HEK293 (cell line): ENCODE data around the gene TRMT44.

Source experiments
- GLI2 ChIP-seq: fragments of 450-650 bp; formaldehyde crosslinking; IDR thresholded peaks from 2 replicates; pipeline ENCODE4; 2017; ENCODE audit warnings: missing biosample characterization, missing genetic modification characterization, low read depth, borderline replicate concordance
- HOXA7 ChIP-seq: sonication (generic); formaldehyde crosslinking; IDR thresholded peaks from 2 replicates; pipeline ENCODE4 v1.8.1; 2022; ENCODE audit warnings: missing genetic modification reagents, borderline replicate concordance
- HOXC10 ChIP-seq: sonication (generic); formaldehyde crosslinking; IDR thresholded peaks from 2 replicates; pipeline ENCODE4 v1.8.1; 2023; ENCODE audit warnings: mild to moderate bottlenecking, missing genetic modification reagents
- KLF7 ChIP-seq: fragments of 450-650 bp; formaldehyde crosslinking; IDR thresholded peaks from 2 replicates; pipeline ENCODE4 v1.5.1; 2016; ENCODE audit warnings: missing biosample characterization, missing genetic modification characterization, borderline replicate concordance
- KLF8 ChIP-seq: fragments of 450-650 bp; formaldehyde crosslinking; IDR thresholded peaks from 2 replicates; pipeline ENCODE4 v1.5.1; 2016; ENCODE audit warnings: missing biosample characterization, missing genetic modification characterization
- KLF9 ChIP-seq: fragments of 450-650 bp; formaldehyde crosslinking; IDR thresholded peaks from 2 replicates; pipeline ENCODE4 v1.5.1; 2016; ENCODE audit warnings: missing biosample characterization, missing genetic modification characterization, low read depth
- MZF1 ChIP-seq: fragments of 450-650 bp; formaldehyde crosslinking; IDR thresholded peaks from 2 replicates; pipeline ENCODE4 v1.5.1; 2017; ENCODE audit warnings: missing biosample characterization, missing genetic modification characterization, borderline replicate concordance
- OSR2 ChIP-seq: fragments of 450-650 bp; formaldehyde crosslinking; IDR thresholded peaks from 2 replicates; pipeline ENCODE4 v1.5.1; 2016; ENCODE audit warnings: missing biosample characterization, missing genetic modification characterization
- PRDM1 ChIP-seq: fragments of 450-650 bp; formaldehyde crosslinking; IDR thresholded peaks from 2 replicates; pipeline ENCODE4; 2016; ENCODE audit warnings: missing biosample characterization, missing genetic modification characterization
- PRDM2 ChIP-seq: fragments of 450-650 bp; formaldehyde crosslinking; IDR thresholded peaks from 2 replicates; pipeline ENCODE4 v1.5.1; 2016; ENCODE audit warnings: missing biosample characterization, missing genetic modification characterization, borderline replicate concordance
- PRDM6 ChIP-seq: fragments of 450-650 bp; formaldehyde crosslinking; IDR thresholded peaks from 2 replicates; pipeline ENCODE4 v1.5.1; 2017; ENCODE audit warnings: missing biosample characterization, missing genetic modification characterization
- RBAK ChIP-seq: fragments of 450-650 bp; formaldehyde crosslinking; IDR thresholded peaks from 2 replicates; pipeline ENCODE4 v1.5.1; 2016; ENCODE audit warnings: missing biosample characterization, missing genetic modification characterization
- ZBTB1 ChIP-seq: fragments of 450-650 bp; formaldehyde crosslinking; IDR thresholded peaks from 2 replicates; pipeline ENCODE4 v1.5.1; 2016; ENCODE audit warnings: missing biosample characterization, missing genetic modification characterization
- ZBTB21 ChIP-seq: fragments of 450-650 bp; formaldehyde crosslinking; IDR thresholded peaks from 2 replicates; pipeline ENCODE4 v1.5.1; 2017; ENCODE audit warnings: missing biosample characterization, missing genetic modification characterization
- ZBTB7A ChIP-seq: fragments of 450-650 bp; formaldehyde crosslinking; IDR thresholded peaks from 2 replicates; pipeline ENCODE4 v1.5.1; 2016; ENCODE audit warnings: low read depth, missing biosample characterization, missing genetic modification characterization
- ZIC2 ChIP-seq: fragments of 450-650 bp; formaldehyde crosslinking; IDR thresholded peaks from 2 replicates; pipeline ENCODE4 v1.5.1; 2016; ENCODE audit warnings: missing biosample characterization, missing genetic modification characterization
- ZNF112 ChIP-seq: fragments of 450-650 bp; formaldehyde crosslinking; IDR thresholded peaks from 2 replicates; pipeline ENCODE4 v1.5.0; 2017; ENCODE audit warnings: missing biosample characterization, missing genetic modification characterization
- ZNF148 ChIP-seq: fragments of 450-650 bp; formaldehyde crosslinking; IDR thresholded peaks from 2 replicates; pipeline ENCODE4 v1.5.0; 2017; ENCODE audit warnings: missing biosample characterization, missing genetic modification characterization, borderline replicate concordance
- ZNF2 ChIP-seq: fragments of 450-650 bp; formaldehyde crosslinking; IDR thresholded peaks from 2 replicates; pipeline ENCODE4 v1.5.1; 2016; ENCODE audit warnings: missing biosample characterization, missing genetic modification characterization
- ZNF335 ChIP-seq: fragments of 450-650 bp; formaldehyde crosslinking; conservative IDR thresholded peaks from 2 replicates; pipeline ENCODE4 v1.5.1; 2016; ENCODE audit warnings: missing biosample characterization, missing genetic modification characterization
- ZNF473 ChIP-seq: fragments of 450-650 bp; formaldehyde crosslinking; IDR thresholded peaks from 2 replicates; pipeline ENCODE4 v1.5.1; 2017; ENCODE audit warnings: missing biosample characterization, missing genetic modification characterization
- ZNF514 ChIP-seq: fragments of 450-650 bp; formaldehyde crosslinking; IDR thresholded peaks from 2 replicates; pipeline ENCODE4 v1.5.1; 2016; ENCODE audit warnings: missing biosample characterization, missing genetic modification characterization
- ZNF544 ChIP-seq: fragments of 450-650 bp; formaldehyde crosslinking; IDR thresholded peaks from 2 replicates; pipeline ENCODE4 v1.5.0; 2017; ENCODE audit warnings: missing biosample characterization, missing genetic modification characterization
- ZNF548 ChIP-seq: fragments of 450-650 bp; formaldehyde crosslinking; IDR thresholded peaks from 2 replicates; pipeline ENCODE4 v1.5.1; 2016; ENCODE audit warnings: missing biosample characterization, missing genetic modification characterization
- ZNF664 ChIP-seq: fragments of 450-650 bp; formaldehyde crosslinking; IDR thresholded peaks from 2 replicates; pipeline ENCODE4 v1.5.1; 2016; ENCODE audit warnings: missing biosample characterization, missing genetic modification characterization
- ZNF677 ChIP-seq: fragments of 450-650 bp; IDR thresholded peaks from 2 replicates; pipeline ENCODE4 v1.5.0; 2018; ENCODE audit warnings: missing biosample characterization, mild to moderate bottlenecking, missing genetic modification characterization, moderate library complexity
- ZNF76 ChIP-seq: fragments of 450-650 bp; formaldehyde crosslinking; IDR thresholded peaks from 2 replicates; pipeline ENCODE4; 2016; ENCODE audit warnings: low read depth, missing biosample characterization, missing genetic modification characterization, borderline replicate concordance
- ZSCAN30 ChIP-seq: fragments of 450-650 bp; IDR thresholded peaks from 2 replicates; pipeline ENCODE4 v1.5.1; 2018; ENCODE audit warnings: missing biosample characterization, mild to moderate bottlenecking, missing genetic modification characterization, moderate library complexity
- ZSCAN4 ChIP-seq: fragments of 450-650 bp; formaldehyde crosslinking; IDR thresholded peaks from 2 replicates; pipeline ENCODE4 v1.5.1; 2017; ENCODE audit warnings: missing biosample characterization, missing genetic modification characterization
- ZXDB ChIP-seq: fragments of 450-650 bp; formaldehyde crosslinking; IDR thresholded peaks from 2 replicates; pipeline ENCODE4 v1.5.1; 2016; ENCODE audit warnings: missing biosample characterization, missing genetic modification characterization

The TRMT44 gene

GRCh38 chr4:8440492-8441311 is at the start of gene TRMT44, which contains the start of gene ACOX3 (continued):
- no peak for TF ChIP-seq ZNF473 (tag by site-specific recombination)
- TF ChIP-seq ZBTB1 (tag by site-specific recombination): no peak
- peak; percentile 69 for TF ChIP-seq PRDM1 (tag by site-specific recombination)
- peak; percentile 94 for TF ChIP-seq ZBTB21
- no peak for TF ChIP-seq ZNF148 (tag by site-specific recombination)
- TF ChIP-seq ZBTB7A (tag by site-specific recombination): no peak
- no peak for TF ChIP-seq ZNF677 (tag by site-specific recombination)
- TF ChIP-seq ZNF2 (tag by site-specific recombination): peak; percentile 87
- TF ChIP-seq KLF9 (tag by site-specific recombination): peak; percentile 55; the same call in 1 of the 2 replicates
- TF ChIP-seq HOXC10: no peak
- TF ChIP-seq ZIC2 (tag by site-specific recombination): peak; percentile 57
- no peak for TF ChIP-seq KLF7 (tag by site-specific recombination)
- no peak for TF ChIP-seq ZSCAN4 (tag by site-specific recombination)
- no peak for TF ChIP-seq ZSCAN30 (tag by site-specific recombination)
- TF ChIP-seq ZXDB (tag by site-specific recombination): peak; percentile 61
- TF ChIP-seq ZNF112 (tag by site-specific recombination): no peak
- no peak for TF ChIP-seq ZNF514
- TF ChIP-seq MZF1: no peak
- no peak for TF ChIP-seq ZNF544 (tag by site-specific recombination)
- TF ChIP-seq GLI2 (tag by site-specific recombination): no peak
- TF ChIP-seq ZNF76: peak; percentile 86
- 0 out of 2 replicates have a peak, but pooled peaks have one; percentile 13 for TF ChIP-seq OSR2 (tag by site-specific recombination)
- no peak for TF ChIP-seq RBAK
- no peak for TF ChIP-seq ZNF548 (tag by site-specific recombination)
- no peak; the same call in 1 of the 2 replicates for TF ChIP-seq KLF8 (tag by site-specific recombination)
- TF ChIP-seq PRDM2: no peak
- TF ChIP-seq HOXA7 (CRISPR knock-in tag): no peak
- no peak for TF ChIP-seq ZNF664 (tag by site-specific recombination)
- TF ChIP-seq ZNF335 (tag by site-specific recombination): peak; percentile 68
- TF ChIP-seq PRDM6 (tag by site-specific recombination): no peak
